GM12878 (cell line): Measurements from ENCODE around the gene MMP24. TPM values are rescaled to one million over a fixed set of nuclear protein-coding genes. Genes with fewer than 3 reads are reported as not detected.
"Not testable (repeated sequence)": the region's sequence is repeated elsewhere in the genome, so short reads cannot be mapped to it uniquely, and the experiment has no call there.

Experiments used
- ATAC-seq: fragments of 200-7000 bp; cut with Tn5 transposase; 3 replicates; pipeline ENCODE4 v1.9.1; 2020; ENCODE audit warnings: mild to moderate bottlenecking, moderate library complexity
- BruUV-seq: library from RNA; stranded (reverse); fragments of 400-500 nt; replicated peaks from 2 replicates; lab custom pipeline; 2021; lab: Mats Ljungman, UMichigan
- CTCF ChIA-PET: fragments of 300-600 bp; sonication (Branson Sonifier 250); formaldehyde crosslinking; extraction: SDS; loops from one replicate; lab custom pipeline; 2021; ENCODE audit warnings: inconsistent platforms; lab: Yijun Ruan, JAX
- POLR2A ChIA-PET: fragments of 350-600 bp; formaldehyde crosslinking; extraction: SDS; loops from one replicate; lab custom pipeline; 2021; ENCODE audit warnings: inconsistent platforms; lab: Charles Lee
- RAD21 ChIA-PET: fragments of 300-600 bp; sonication (Branson Sonifier 250); formaldehyde crosslinking; loops from one replicate; lab custom pipeline; 2023; ENCODE audit warnings: antibody characterized with exemption; ENCODE audit not compliant: unreplicated experiment; lab: Charles Lee
- SMC1A ChIA-PET: fragments of 300-600 bp; sonication (Branson Sonifier 250); formaldehyde crosslinking; loops from one replicate; lab custom pipeline; 2023; ENCODE audit not compliant: unreplicated experiment, uncharacterized antibody; lab: Charles Lee
- DNase-seq: peaks from one replicate; pipeline ENCODE4 v3.0.0-alpha.2; 2011; ENCODE audit warnings: low read depth, low spot score
- FAIRE-seq: peaks from 3 replicates; lab custom pipeline; 2011; peaks lifted over from hg19 to GRCh38; lab: Jason Lieb, UNC
- H2AFZ ChIP-seq: 2 replicates; pipeline ENCODE4 v1.6.0; 2011; ENCODE audit warnings: low read depth, low read length, control low read depth; ENCODE audit not compliant: control insufficient read depth
- H3K27ac ChIP-seq: 2 replicates; pipeline ENCODE4 v1.5.1; 2011; ENCODE audit warnings: control low read depth; ENCODE audit not compliant: control insufficient read depth, insufficient read depth
- H3K27me3 ChIP-seq, 2 experiments: replicated peaks in 1 of 2; 2 replicates each; pipeline versions ENCODE4 v1.6.0 to v1.6.1; 2011; ENCODE audit warnings: low read length in 1 of 2; ENCODE audit not compliant: control insufficient read depth in 2 of 2, insufficient read depth in 2 of 2
- H3K36me3 ChIP-seq, 2 experiments: 2 replicates each; pipeline ENCODE4 v1.5.1; 2011; ENCODE audit warnings: low read length in 1 of 2; ENCODE audit not compliant: control insufficient read depth in 2 of 2, insufficient read depth in 2 of 2
- H3K4me1 ChIP-seq: 2 replicates; pipeline ENCODE4 v1.6.1; 2011; ENCODE audit warnings: mild to moderate bottlenecking, low read length, moderate library complexity, mixed read lengths; ENCODE audit not compliant: control insufficient read depth, insufficient read depth
- H3K4me2 ChIP-seq: 2 replicates; pipeline ENCODE4 v1.6.0; 2011; ENCODE audit warnings: control low read depth; ENCODE audit not compliant: control insufficient read depth, insufficient read depth
- H3K4me3 ChIP-seq: fragments of 200-600 bp; sonication (generic); 2 replicates; pipeline ENCODE4 v1.5.1; 2016
- H3K79me2 ChIP-seq: 2 replicates; pipeline ENCODE4 v1.6.0; 2011; ENCODE audit warnings: low read length; ENCODE audit not compliant: control insufficient read depth, insufficient read depth
- H3K9ac ChIP-seq: 2 replicates; pipeline ENCODE4 v1.8.0; 2011; ENCODE audit warnings: low read length, control low read depth, mixed read lengths; ENCODE audit not compliant: control insufficient read depth, insufficient read depth
- H3K9me3 ChIP-seq: replicated peaks from 3 replicates; pipeline ENCODE4 v1.5.1; 2011; ENCODE audit warnings: mild to moderate bottlenecking, low read length; ENCODE audit not compliant: control insufficient read depth, insufficient read depth
- H4K20me1 ChIP-seq: 2 replicates; pipeline ENCODE4 v1.6.0; 2011; ENCODE audit not compliant: control insufficient read depth, insufficient read depth
- SP1 ChIP-seq: IDR thresholded peaks from one replicate; pipeline ENCODE4 v1.6.1; 2011; ENCODE audit warnings: low read depth, low read length
- SRF ChIP-seq, 2 experiments: IDR thresholded peaks; 2 replicates each; pipeline ENCODE4 v1.6.1; 2011; ENCODE audit warnings: low read depth in 2 of 2, low read length in 2 of 2, mild to moderate bottlenecking in 1 of 2, moderate library complexity in 1 of 2
- TCF7 ChIP-seq: IDR thresholded peaks from 2 replicates; pipeline ENCODE4 v1.6.1; 2014; ENCODE audit warnings: antibody characterized with exemption, borderline replicate concordance
- WGBS: methylation state at CpG from one replicate; pipeline ENCODE4 v1.1.6; 2016; ENCODE audit warnings: low lambda C conversion rate; ENCODE audit not compliant: insufficient replicate concordance, insufficient coverage; ENCODE audit errors: missing lambda C conversion rate; 5-methylcytosine and 5-hydroxymethylcytosine counted together
- in situ Hi-C: fragments of 300-500 bp; cut with MboI; formaldehyde crosslinking; loops from 9 replicates; pipeline ENCODE4 v1.14.3; 2018; ENCODE audit warnings: mixed read lengths
- intact Hi-C: fragments of 100-400 bp; cut with micrococcal nuclease; formaldehyde crosslinking; loops from one replicate; pipeline ENCODE4 v1.14.2; 2022; ENCODE audit not compliant: unreplicated experiment
- polyA plus RNA-seq, 11 experiments: library from polyadenylated mRNA; depleted of rRNA in 4 of 11; unstranded in 6 of 11; stranded (reverse) in 5 of 11; fragments of >200 nt; fragmentation: Nextera tagmentation in 4 of 11; fragmentation: Illumina TruSeq in 1 of 11; extraction: Ambion mirVana in 4 of 11; extraction: Trizol in 1 of 11; gene quantifications; 1 replicate in 1 of 11; 2 replicates in 10 of 11; pipeline versions ENCODE4 v1.2.1 to v1.2.3, GENCODE V29; 2011 to 2016; ENCODE audit warnings: inconsistent platforms in 2 of 11, missing spikeins in 2 of 11, low read depth in 1 of 11
- total RNA-seq, 4 experiments: library from RNA; depleted of rRNA in 3 of 4; stranded (reverse); fragments of >200 nt in 3 of 4; fragmentation: Illumina TruSeq in 1 of 4; extraction: Trizol in 1 of 4; gene quantifications; 2 replicates each; pipeline versions ENCODE4 v1.2.1 to v1.2.3, GENCODE V29; 2013 to 2021
- TF ChIP-seq, protein P1 (sequence below): IDR thresholded peaks from 2 replicates; pipeline ENCODE4 v1.6.1; 2011; ENCODE audit warnings: borderline replicate concordance, low read depth, mild to moderate bottlenecking, moderate library complexity, mixed read lengths, low read length; ENCODE audit not compliant: insufficient read depth; ENCODE audit errors: extremely low read length

Gene MMP24
- total and polyA plus RNA-seq, 10 of the 15 experiments (the other 5 are each of a cell fraction or from before 2014, with no cell fraction given) = 0.01 to 0.11 (median 0.04) TPM; not detected in 5

DNA sequence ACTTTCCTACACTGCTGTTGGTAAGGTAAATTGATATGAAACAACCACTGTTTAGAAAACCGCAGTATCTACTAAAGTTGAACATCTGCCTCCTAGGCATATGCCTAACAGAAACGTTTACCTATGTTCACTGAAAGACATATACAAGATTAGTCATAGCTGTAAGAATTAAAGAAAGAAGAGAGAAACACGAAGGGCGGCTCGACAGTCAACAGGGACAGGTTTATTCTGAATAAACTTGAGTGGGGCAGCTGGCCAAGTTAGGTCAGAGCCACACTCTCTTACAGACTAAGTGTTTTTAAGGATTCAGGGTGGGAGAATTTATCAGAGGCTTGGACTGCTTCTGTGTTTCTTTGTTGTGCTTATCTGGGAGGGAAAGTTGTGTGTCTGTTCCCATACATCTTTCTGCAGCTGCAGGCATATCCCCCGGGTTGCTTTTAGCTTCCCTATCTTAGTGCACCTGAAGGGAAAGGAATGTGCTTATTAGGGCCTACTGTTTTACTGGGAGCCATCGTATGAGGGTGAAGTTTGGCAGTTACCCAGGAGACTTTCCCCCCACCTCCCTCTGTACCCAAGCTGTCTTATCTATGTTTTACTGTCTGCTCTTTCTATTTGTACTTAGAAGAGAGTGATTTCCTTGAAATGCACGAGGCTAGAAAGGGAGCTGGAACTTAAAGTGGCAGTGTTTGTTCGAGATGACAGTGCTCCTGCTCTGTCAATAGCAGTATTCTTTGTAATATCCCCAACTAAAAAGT is 34.2 kb upstream of the MMP24 start (continued):
- TF ChIP-seq TCF7 (no peak), SP1 (no peak), SRF (IDR thresholded peaks at IDR 0.05; ENCODE audit: low read depth in 2 of 2, low read length in 2 of 2) (no peak)
- TF ChIP-seq, protein P1, sequence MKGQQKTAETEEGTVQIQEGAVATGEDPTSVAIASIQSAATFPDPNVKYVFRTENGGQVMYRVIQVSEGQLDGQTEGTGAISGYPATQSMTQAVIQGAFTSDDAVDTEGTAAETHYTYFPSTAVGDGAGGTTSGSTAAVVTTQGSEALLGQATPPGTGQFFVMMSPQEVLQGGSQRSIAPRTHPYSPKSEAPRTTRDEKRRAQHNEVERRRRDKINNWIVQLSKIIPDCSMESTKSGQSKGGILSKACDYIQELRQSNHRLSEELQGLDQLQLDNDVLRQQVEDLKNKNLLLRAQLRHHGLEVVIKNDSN = no peak

DNA sequence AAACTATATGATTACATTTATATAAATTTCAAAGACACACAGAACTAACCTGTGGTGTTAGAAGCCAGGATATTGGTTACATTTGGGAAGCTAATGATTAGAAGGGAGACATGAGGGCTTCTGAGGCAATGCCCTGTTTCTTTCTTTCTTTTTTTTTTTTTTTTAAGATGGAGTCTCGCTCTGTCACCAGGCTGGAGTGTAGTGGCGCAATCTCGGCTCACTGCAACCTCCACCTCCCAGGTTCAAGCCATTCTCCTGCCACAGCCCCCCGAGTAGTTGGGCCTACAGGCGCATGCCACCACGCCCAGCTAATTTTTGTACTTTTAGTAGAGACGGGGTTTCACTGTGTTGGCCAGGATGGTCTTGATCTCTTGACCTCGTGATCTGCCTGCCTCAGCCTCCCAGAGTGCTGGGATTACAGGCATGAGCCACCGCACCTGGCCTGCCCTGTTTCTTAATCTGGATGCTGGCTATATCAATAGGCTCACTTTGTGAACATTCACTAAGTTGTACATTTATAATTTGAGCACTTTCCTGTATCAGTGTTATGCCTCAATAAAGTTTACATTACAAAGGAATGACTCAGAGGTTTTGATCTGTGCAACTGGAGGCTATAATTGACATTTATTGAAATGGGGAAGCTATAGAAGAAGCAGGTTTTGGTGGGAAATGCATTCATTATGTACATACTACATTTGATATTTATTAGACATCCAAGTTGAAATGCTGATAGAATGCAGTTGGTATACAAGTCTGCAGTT is 33.3 kb upstream of the MMP24 start:
- ChIA-PET CTCF (interaction anchor here (1.1 kb wide), 1 partner anchor 15 kb away, joined by 3 read pairs; no protein-coding TSS in a partner anchor), RAD21 (interaction anchor here (1.3 kb wide), 1 partner anchor 48 kb away, joined by 5 read pairs; no protein-coding TSS in a partner anchor)
- BruUV-seq, SMC1A ChIA-PET, H3K27me3 ChIP-seq, in situ Hi-C loops, H3K36me3 ChIP-seq, H3K4me3 ChIP-seq, H2AFZ ChIP-seq, FAIRE-seq, H3K79me2 ChIP-seq, H3K27ac ChIP-seq, H3K4me1 ChIP-seq, H4K20me1 ChIP-seq, H3K4me2 ChIP-seq, ATAC-seq, H3K9ac ChIP-seq, POLR2A ChIA-PET, DNase-seq, intact Hi-C loops, H3K9me3 ChIP-seq: not testable (repeated sequence)
- WGBS = 73% methylated on average over 9 of the region's 9 CpGs
